Fibroblast of lung (primary cell): ENCODE data around the gene MAST2. TPM values are rescaled to one million over a fixed set of nuclear protein-coding genes. Genes with fewer than 3 reads are reported as not detected.
"Not testable (repeated sequence)": the region's sequence is repeated elsewhere in the genome, so short reads cannot be mapped to it uniquely, and the experiment has no call there.

ENCODE experiments used
- DNase-seq, 2 donors: peaks; one replicate each; pipeline versions ENCODE4 v3.0.0 to v3.0.0-alpha.2; 2010; ENCODE audit warnings: low read depth in 2 of 2
- H2AFZ ChIP-seq: 2 replicates; pipeline ENCODE4 v1.5.1; 2012; ENCODE audit warnings: low read length, control low read depth, inconsistent platforms
- H3K27ac ChIP-seq: 2 replicates; pipeline ENCODE4 v1.5.1; 2011; ENCODE audit warnings: low read length, control low read depth; ENCODE audit not compliant: insufficient read depth
- H3K27me3 ChIP-seq: 2 replicates; pipeline ENCODE4 v1.5.1; 2011; ENCODE audit warnings: mild to moderate bottlenecking, low read length; ENCODE audit not compliant: control insufficient read depth, insufficient read depth
- H3K36me3 ChIP-seq: 2 replicates; pipeline ENCODE4 v1.5.1; 2011; ENCODE audit warnings: low read length; ENCODE audit not compliant: control insufficient read depth, insufficient read depth
- H3K4me1 ChIP-seq: 2 replicates; pipeline ENCODE4 v1.5.1; 2011; ENCODE audit warnings: low read length; ENCODE audit not compliant: control insufficient read depth, insufficient read depth; ENCODE audit errors: extremely low read depth
- H3K4me2 ChIP-seq: 2 replicates; pipeline ENCODE4 v1.5.1; 2011; ENCODE audit warnings: low read length, control low read depth; ENCODE audit not compliant: insufficient read depth; ENCODE audit errors: extremely low read depth
- H3K4me3 ChIP-seq, 4 experiments: fragments of 200-600 bp in 1 of 4; sonication (generic) in 1 of 4; replicated peaks in 1 of 4; 2 replicates each; pipeline ENCODE4 v1.5.1; 2011 to 2016; ENCODE audit warnings: low read length in 4 of 4, low read depth in 3 of 4, mild to moderate bottlenecking in 3 of 4, control low read depth in 2 of 4, inconsistent platforms in 1 of 4, mixed read lengths in 1 of 4; ENCODE audit not compliant: insufficient read depth in 1 of 4; ENCODE audit errors: control extremely low read depth in 1 of 4
- H3K79me2 ChIP-seq: 2 replicates; pipeline ENCODE4 v1.5.1; 2012; ENCODE audit warnings: mild to moderate bottlenecking, low read length, inconsistent platforms; ENCODE audit not compliant: control insufficient read depth, insufficient read depth
- H3K9ac ChIP-seq: 2 replicates; pipeline ENCODE4 v1.5.1; 2011; ENCODE audit warnings: mild to moderate bottlenecking, low read length, control low read depth; ENCODE audit not compliant: insufficient read depth
- H3K9me3 ChIP-seq: 2 replicates; pipeline ENCODE4 v1.5.1; 2012; ENCODE audit warnings: low read depth, low read length; ENCODE audit not compliant: control insufficient read depth, insufficient read depth
- H4K20me1 ChIP-seq: 2 replicates; pipeline ENCODE4 v1.5.1; 2011; ENCODE audit warnings: low read length; ENCODE audit not compliant: control insufficient read depth, insufficient read depth; ENCODE audit errors: extremely low read depth
- EZH2 ChIP-seq: IDR thresholded peaks from 2 replicates; pipeline ENCODE4 v1.5.1; 2012; ENCODE audit warnings: low read length, control low read depth, mild to moderate bottlenecking; ENCODE audit errors: missing control alignments
- polyA plus RNA-seq, 2 donors: library from polyadenylated mRNA; depleted of rRNA in 1 of 2; stranded (reverse) in 1 of 2; unstranded in 1 of 2; fragments of >200 nt; gene quantifications; 2 replicates each; pipeline ENCODE4 v1.2.1, GENCODE V29; 2011 to 2012; ENCODE audit warnings: missing spikeins in 1 of 2
- total RNA-seq: library from RNA; depleted of rRNA; stranded (reverse); fragments of >200 nt; gene quantifications from 2 replicates; pipeline ENCODE4 v1.2.1, GENCODE V29; 2014
- TF ChIP-seq, protein P1 (sequence below), 2 donors: IDR thresholded peaks in 1 of 2; conservative IDR thresholded peaks in 1 of 2; 1 replicate in 1 of 2; 2 replicates in 1 of 2; pipeline ENCODE4 v1.5.1; 2011 to 2012; ENCODE audit warnings: low read length in 2 of 2, control low read depth in 1 of 2, inconsistent platforms in 1 of 2, low read depth in 1 of 2, mild to moderate bottlenecking in 1 of 2

MAST2 gene
- total and polyA plus RNA-seq, 2 donors (not counting 1 experiment from before 2014, with no cell fraction given), result 17.5 to 24.9 TPM

DNA sequence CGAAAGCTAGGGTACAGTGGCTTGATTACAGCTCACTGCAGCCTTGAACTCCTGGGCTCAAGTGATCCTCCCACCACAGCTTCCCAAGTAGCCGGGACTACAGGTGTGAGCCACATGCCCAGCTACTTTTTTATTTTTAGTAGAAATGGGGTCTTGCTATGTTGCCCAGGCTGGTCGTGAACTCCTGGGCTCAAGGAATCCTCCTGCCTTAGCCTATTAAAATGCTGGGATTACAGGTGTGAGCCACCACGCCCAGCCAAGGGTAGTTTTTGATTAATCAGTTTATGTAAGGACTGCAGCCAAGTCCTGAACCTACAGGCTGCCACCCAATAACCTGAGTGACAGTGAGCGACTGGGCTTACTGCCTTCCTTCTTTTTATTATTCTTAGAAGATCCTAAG, 240.7 kb downstream of the MAST2 start:
- no peak for TF ChIP-seq EZH2
- TF ChIP-seq, protein P1, sequence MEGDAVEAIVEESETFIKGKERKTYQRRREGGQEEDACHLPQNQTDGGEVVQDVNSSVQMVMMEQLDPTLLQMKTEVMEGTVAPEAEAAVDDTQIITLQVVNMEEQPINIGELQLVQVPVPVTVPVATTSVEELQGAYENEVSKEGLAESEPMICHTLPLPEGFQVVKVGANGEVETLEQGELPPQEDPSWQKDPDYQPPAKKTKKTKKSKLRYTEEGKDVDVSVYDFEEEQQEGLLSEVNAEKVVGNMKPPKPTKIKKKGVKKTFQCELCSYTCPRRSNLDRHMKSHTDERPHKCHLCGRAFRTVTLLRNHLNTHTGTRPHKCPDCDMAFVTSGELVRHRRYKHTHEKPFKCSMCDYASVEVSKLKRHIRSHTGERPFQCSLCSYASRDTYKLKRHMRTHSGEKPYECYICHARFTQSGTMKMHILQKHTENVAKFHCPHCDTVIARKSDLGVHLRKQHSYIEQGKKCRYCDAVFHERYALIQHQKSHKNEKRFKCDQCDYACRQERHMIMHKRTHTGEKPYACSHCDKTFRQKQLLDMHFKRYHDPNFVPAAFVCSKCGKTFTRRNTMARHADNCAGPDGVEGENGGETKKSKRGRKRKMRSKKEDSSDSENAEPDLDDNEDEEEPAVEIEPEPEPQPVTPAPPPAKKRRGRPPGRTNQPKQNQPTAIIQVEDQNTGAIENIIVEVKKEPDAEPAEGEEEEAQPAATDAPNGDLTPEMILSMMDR (conservative IDR thresholded peaks at IDR 0.05 in 1 of 2, IDR thresholded peaks at IDR 0.05 in 1 of 2; ENCODE audit: low read depth in 1 of 2, low read length in 2 of 2), result no peak
- no peak overlapping the region for H3K9ac ChIP-seq
- no peaks in the 10 kb centered on the region for H3K9me3 ChIP-seq
- no peak for DNase-seq
- no peaks in the 10 kb centered on the region for H3K27me3 ChIP-seq
- no peak overlapping the region for H3K4me3 ChIP-seq
- no peak overlapping the region for H3K4me2 ChIP-seq
- H3K36me3 ChIP-seq, result no peaks in the 10 kb centered on the region
- H3K27ac ChIP-seq, result no peak overlapping the region
- H2AFZ ChIP-seq, result no peak overlapping the region
- H3K79me2 ChIP-seq, result no peaks in the 10 kb centered on the region
- no peaks in the 10 kb centered on the region for H4K20me1 ChIP-seq
- H3K4me1 ChIP-seq, result peaks cover 2% of the 10 kb centered on the region

GRCh38 chr1:46053734-46054133, 250.3 kb downstream of the MAST2 start:
- no peak overlapping the region for H3K27ac ChIP-seq
- H3K36me3 ChIP-seq, result no peaks in the 10 kb centered on the region
- DNase-seq, result no peak
- no peaks in the 10 kb centered on the region for H3K27me3 ChIP-seq
- no peak overlapping the region for H3K4me2 ChIP-seq
- no peaks in the 10 kb centered on the region for H3K4me1 ChIP-seq
- H3K4me3 ChIP-seq, result no peak overlapping the region
- H3K9me3 ChIP-seq, result no peaks in the 10 kb centered on the region
- H2AFZ ChIP-seq, result no peak overlapping the region
- TF ChIP-seq EZH2, result no peak
- TF ChIP-seq, protein P1 (conservative IDR thresholded peaks at IDR 0.05 in 1 of 2, IDR thresholded peaks at IDR 0.05 in 1 of 2; ENCODE audit: low read depth in 1 of 2, low read length in 2 of 2), result no peak
- H4K20me1 ChIP-seq, result no peaks in the 10 kb centered on the region
- H3K79me2 ChIP-seq, result no peaks in the 10 kb centered on the region
- H3K9ac ChIP-seq, result no peak overlapping the region

- no peaks in the 10 kb centered on the region for H3K27me3 ChIP-seq
- no peaks in the 10 kb centered on the region for H3K36me3 ChIP-seq
- no peak for TF ChIP-seq EZH2
- TF ChIP-seq, protein P1 (conservative IDR thresholded peaks at IDR 0.05 in 1 of 2, IDR thresholded peaks at IDR 0.05 in 1 of 2; ENCODE audit: low read depth in 1 of 2, low read length in 2 of 2), result no peak
- no peak overlapping the region for H3K9ac ChIP-seq
- H2AFZ ChIP-seq, result no peak overlapping the region
- no peak overlapping the region for H3K4me3 ChIP-seq
- DNase-seq, result no peak
- H3K9me3 ChIP-seq, result no peaks in the 10 kb centered on the region
- no peak overlapping the region for H3K4me2 ChIP-seq
- H4K20me1 ChIP-seq, result no peaks in the 10 kb centered on the region
- H3K79me2 ChIP-seq, result no peaks in the 10 kb centered on the region
- no peak overlapping the region for H3K27ac ChIP-seq
- H3K4me1 ChIP-seq, result no peaks in the 10 kb centered on the region
These were observed 252.9 kb downstream of the MAST2 start for GRCh38 chr1:46056325-46056724.

DNA sequence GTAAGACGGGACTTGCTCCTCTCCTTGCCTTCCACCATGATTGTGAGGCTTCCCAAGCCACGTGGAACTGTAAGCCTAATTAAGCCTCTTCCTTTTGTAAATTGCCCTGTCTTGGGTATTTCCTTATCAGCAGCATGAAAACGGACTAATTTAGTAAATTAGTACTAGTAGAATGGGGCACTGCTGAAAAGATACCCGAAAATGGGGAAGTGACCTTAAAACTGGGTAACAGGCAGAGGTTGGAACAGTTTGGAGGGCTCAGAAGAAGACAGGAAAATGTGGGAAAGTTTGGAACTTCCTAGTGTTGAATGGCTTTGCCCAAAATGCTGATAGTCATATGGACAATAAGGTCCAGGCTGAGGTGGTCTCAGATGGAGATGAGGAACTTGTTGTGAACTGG, 253.8 kb downstream of the MAST2 start:
- H4K20me1 ChIP-seq, H3K27me3 ChIP-seq, DNase-seq, H3K9ac ChIP-seq, H3K79me2 ChIP-seq, H3K4me1 ChIP-seq, H3K9me3 ChIP-seq, H2AFZ ChIP-seq, H3K36me3 ChIP-seq, H3K27ac ChIP-seq, H3K4me3 ChIP-seq, H3K4me2 ChIP-seq: not testable (repeated sequence)
